Measurements from ENCODE around the gene CYGB.
A peak's percentile ranks its signal among the peaks of the same experiment; 100 is the strongest.

The CYGB gene

DNA sequence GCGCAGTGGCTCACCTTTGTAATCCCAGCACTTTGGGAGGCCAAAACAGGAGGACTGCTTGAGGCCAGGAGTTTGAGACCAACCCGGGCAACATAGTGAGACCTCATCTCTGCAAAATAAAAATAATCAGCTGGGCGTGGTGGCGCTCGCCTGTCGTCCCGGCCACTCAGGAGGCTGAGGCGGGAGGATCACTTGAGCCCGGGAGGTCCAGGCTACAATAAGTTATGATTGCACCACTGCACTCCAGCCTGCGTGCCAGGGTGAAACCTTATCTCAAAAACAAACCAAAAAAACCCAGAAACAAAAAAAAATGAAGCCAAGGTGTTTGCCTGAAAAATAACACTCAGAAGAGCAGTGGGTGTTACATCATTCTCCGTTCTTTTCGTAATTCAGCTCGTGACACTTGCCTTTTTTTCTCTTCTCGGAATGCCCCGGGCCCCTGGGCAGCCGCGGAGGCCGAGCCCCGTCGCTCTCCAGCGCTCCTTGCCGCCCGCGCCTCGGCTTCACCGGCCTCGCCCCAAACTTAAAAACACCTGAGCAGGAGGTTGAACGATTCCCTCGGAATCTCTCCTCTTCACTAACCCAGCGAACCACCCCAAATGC lies 19.4 kb upstream of the CYGB start:
- no peak for DNase-seq (ENCODE audit: low read depth, low spot score)
- TF ChIP-seq, protein P1, sequence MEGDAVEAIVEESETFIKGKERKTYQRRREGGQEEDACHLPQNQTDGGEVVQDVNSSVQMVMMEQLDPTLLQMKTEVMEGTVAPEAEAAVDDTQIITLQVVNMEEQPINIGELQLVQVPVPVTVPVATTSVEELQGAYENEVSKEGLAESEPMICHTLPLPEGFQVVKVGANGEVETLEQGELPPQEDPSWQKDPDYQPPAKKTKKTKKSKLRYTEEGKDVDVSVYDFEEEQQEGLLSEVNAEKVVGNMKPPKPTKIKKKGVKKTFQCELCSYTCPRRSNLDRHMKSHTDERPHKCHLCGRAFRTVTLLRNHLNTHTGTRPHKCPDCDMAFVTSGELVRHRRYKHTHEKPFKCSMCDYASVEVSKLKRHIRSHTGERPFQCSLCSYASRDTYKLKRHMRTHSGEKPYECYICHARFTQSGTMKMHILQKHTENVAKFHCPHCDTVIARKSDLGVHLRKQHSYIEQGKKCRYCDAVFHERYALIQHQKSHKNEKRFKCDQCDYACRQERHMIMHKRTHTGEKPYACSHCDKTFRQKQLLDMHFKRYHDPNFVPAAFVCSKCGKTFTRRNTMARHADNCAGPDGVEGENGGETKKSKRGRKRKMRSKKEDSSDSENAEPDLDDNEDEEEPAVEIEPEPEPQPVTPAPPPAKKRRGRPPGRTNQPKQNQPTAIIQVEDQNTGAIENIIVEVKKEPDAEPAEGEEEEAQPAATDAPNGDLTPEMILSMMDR (IDR thresholded peaks at IDR 0.05; ENCODE audit: insufficient read depth, low read length, missing control alignments), result no peak
- H3K4me3 ChIP-seq (ENCODE audit: low read depth, low read length), result peak overlapping the region; percentile 96
- POLR2A ChIA-PET, result interaction anchor here (0.7 to 2.5 kb wide), 7 partner anchors 8 to 155 kb away, joined by 3 to 9 read pairs (median 5); partner anchors contain the start of gene PRCD
- CTCF ChIA-PET, result interaction anchor here (0.7 to 7.9 kb wide), 29 partner anchors 8 to 186 kb away, joined by 3 to 123 read pairs (median 8); partner anchors contain the start of genes AANAT, JMJD6, METTL23 and PRCD

DNA sequence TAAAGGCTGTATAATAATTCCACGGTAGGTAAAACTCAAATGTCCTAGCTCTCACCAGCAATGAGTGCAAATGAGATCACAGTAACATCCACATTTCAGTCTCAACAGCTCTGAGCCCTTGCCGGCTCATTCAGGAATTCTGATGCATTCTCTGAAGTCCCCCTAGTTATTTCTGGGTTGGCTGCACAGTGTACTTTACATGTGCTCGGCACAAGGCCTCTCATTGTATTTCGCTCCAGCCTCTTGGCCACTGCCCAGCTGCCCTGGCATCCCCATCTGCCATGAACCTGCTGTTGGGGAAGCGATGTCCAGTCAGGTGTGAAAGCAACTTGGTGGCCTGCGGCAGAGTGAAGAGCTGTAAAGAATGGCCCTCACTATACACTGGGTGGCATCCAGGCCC lies 16.6 kb upstream of the CYGB start:
- TF ChIP-seq, protein P1 (IDR thresholded peaks at IDR 0.05; ENCODE audit: insufficient read depth, low read length, missing control alignments), result no peak
- ChIA-PET POLR2A (no interaction called here), CTCF (interaction anchor here (0.9 to 6.8 kb wide), 3 partner anchors 18 to 70 kb away, joined by 3 to 57 read pairs (median 7); no protein-coding TSS in a partner anchor)
- no peak overlapping the region for H3K4me3 ChIP-seq (ENCODE audit: low read depth, low read length)
- DNase-seq (ENCODE audit: low read depth, low spot score), result no peak

DNA sequence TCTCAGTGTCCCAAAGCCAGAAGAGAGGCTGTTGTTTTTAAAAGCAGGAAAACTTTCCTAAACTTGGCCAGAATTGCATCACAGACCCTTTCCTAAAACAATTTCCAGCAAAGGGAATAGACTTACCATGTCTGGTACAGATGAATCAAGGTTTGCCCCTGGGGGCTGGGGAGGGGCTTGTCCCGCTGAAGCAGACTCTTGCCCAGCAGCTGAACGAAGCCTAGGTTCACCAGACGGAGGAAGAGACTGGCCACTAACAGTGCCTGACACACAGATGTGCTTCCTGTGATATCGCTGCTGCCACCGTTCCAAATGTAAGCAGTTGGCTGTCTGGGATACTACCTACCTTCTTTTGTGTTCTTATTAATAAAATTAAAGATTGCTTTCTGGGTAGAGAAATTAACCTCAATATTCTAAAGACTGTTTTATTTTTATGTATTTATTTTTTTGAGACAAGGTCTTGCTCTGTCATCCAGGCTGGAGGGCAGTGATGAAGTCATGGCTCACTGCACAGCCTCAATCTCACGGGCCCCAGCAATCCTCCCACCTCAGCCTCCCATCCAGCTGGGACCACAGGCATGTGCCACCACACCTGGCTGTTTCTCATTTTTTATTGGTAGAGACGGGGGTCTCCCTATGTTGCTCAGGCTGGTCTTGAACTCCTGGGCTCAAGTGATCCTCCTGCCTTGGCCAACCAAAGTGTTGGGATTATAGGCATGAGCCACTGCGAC lies 15.8 kb upstream of the CYGB start:
- POLR2A ChIA-PET, result no interaction called here
- TF ChIP-seq, protein P1 (IDR thresholded peaks at IDR 0.05; ENCODE audit: insufficient read depth, low read length, missing control alignments), result no peak
- H3K4me3 ChIP-seq (ENCODE audit: low read depth, low read length), result no peak overlapping the region
- no peak for DNase-seq (ENCODE audit: low read depth, low spot score)
- CTCF ChIA-PET, result interaction anchor here (0.9 to 6.8 kb wide), 4 partner anchors 10 to 71 kb away, joined by 3 to 57 read pairs (median 6); no protein-coding TSS in a partner anchor

DNA sequence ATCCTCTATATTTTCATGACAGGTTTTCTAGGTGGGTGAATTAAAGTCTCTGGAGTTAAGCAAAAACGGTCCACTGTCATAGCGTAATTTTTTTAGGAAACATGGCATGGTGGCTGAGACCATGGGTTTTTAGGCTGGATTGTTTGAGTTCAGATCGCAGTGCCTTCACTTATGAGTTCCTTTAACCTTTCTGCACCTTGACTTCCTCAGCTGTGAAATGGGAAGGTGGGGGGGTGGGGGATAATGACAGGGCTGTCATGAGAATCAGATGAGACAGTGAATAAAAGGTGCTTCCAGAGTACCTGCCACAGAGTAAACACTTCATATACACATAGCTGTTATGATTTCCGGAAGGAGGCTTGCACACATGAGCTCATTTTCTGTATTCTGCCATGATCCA lies 14.2 kb upstream of the CYGB start:
- no peak for DNase-seq (ENCODE audit: low read depth, low spot score)
- TF ChIP-seq, protein P1 (IDR thresholded peaks at IDR 0.05; ENCODE audit: insufficient read depth, low read length, missing control alignments), result no peak
- ChIA-PET CTCF (interaction anchor here (0.9 to 6.8 kb wide), 12 partner anchors 8 to 98 kb away, joined by 3 to 57 read pairs (median 4); partner anchors contain the start of genes AANAT and PRCD), POLR2A (interaction anchor here (1.3 kb wide), 1 partner anchor 52 kb away, joined by 3 read pairs; no protein-coding TSS in a partner anchor)
- H3K4me3 ChIP-seq (ENCODE audit: low read depth, low read length), result no peak overlapping the region

DNA sequence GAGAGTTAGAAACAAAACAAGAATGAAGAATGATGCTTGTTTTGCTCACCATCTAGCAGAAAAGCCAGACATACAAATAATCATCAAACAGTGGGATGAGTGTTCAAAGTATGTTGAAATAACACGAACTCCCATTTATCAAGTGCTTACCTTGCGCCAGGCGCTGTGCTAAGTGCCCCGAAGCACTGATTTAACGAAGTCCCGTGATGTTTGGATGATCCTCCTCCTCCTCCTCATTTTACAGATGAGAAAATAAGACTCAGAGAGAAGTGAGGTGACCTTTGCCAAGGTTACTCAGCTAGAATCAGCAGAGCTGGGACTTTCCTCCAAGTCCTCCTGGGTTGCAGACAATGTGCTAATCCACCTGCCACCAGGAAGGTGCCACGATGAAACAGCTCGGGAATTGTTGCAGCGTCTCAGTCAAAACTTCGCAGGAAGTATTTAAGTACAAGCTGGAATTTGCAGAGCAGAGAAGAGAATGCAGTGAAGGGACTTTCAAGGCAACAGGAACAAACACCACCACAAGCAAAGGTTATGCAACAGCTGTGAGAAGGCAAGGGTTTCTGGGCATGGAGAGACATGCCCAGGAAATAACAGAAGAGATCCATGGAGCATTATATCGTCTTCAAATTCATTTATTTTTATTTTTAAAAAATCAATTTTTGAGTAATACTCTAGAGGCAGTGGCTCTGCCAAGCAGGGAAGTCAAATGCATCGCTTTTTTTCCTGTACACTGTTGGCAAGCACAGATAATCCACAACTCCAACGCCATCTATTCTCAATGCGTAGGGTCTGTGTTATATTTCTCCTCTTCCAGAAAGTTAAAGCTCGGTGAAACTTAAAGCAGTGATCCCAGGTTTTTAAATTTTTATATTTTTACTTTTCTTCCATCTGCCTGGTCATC lies 13.5 kb upstream of the CYGB start:
- ChIA-PET CTCF (interaction anchor here (0.9 to 6.8 kb wide), 12 partner anchors 7 to 97 kb away, joined by 3 to 57 read pairs (median 4); partner anchors contain the start of genes AANAT and PRCD), POLR2A (interaction anchor here (1.3 kb wide), 1 partner anchor 52 kb away, joined by 3 read pairs; no protein-coding TSS in a partner anchor)
- TF ChIP-seq, protein P1 (IDR thresholded peaks at IDR 0.05; ENCODE audit: insufficient read depth, low read length, missing control alignments), result no peak
- DNase-seq (ENCODE audit: low read depth, low spot score), result no peak
- no peak overlapping the region for H3K4me3 ChIP-seq (ENCODE audit: low read depth, low read length)
